ENCODE data around the gene ANTXR1.

DNA sequence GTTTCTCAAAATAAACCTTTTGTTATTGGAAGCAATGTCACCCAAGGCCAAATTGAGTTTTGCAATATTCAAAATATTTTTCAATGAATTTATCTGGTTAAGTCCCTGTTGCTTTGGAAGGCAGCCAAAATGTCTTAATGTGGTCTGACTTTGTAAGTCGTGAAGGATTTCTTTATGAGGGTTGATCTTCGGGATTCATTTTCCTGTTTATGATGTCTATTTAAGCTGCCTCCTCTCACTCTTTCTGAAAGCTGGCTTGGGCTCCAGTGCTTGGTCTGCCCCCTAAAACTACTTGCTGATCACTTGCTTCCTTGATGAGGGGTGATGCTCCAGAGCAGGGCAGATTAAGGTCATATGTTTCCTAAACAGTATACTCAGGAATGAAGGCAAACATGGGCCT, 141.1 kb downstream of the ANTXR1 start:
- TF ChIP-seq CTCF (IDR thresholded peaks at IDR 0.05; ENCODE audit: borderline replicate concordance, extremely low read depth, low read length, poor library complexity, severe bottlenecking) (no peak), EZH2 (IDR thresholded peaks at IDR 0.05; ENCODE audit: borderline replicate concordance, low read depth, low read length, severe bottlenecking) (no peak)

All from DND-41 (cell line).